Measurements from ENCODE around the gene ACP5. TPM values are rescaled to one million over a fixed set of nuclear protein-coding genes. Genes with fewer than 3 reads are reported as not detected.

Gene ACP5
- total and polyA plus RNA-seq, 2 of the 8 experiments (the other 6 are each of a cell fraction or from before 2014, with no cell fraction given): 9.0 to 14.3 TPM

DNA sequence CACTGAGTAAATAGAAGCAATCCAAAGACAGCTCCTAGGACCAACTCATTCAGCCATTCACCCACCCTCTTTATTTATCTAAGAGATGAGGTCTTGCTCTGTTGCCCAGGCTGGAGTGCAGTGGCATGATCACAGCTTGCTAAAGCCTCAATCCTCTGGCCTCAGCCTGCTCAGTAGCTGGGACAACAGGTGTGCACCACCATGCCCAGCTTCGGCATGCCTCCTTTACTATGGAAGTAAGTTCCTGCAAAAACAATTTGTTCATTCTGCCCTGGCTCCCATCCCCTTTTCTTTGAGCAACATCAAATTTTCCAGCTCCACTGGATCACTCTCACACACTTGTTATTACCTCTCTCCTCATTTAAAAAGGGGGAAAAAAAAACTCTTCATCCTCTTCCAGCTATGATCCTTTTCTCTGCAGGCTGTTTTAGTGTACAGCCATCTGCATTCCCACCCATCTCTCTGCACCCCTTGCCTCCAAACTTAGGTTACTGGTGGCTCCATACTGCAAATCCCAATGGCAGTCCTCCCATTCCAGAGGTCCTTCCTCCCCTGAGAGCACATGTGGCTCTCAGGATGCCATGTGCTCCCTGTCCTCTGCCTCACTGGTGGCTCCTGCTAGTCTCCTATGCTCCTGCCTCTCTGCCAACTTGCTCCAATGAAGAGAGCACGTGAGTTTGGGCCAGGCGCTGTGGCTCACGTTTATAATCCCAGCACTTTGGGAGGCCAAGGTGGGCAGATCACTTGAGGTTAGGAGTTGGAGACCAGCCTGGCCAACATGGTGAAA, 20.6 kb downstream of the ACP5 start (continued):
- TF ChIP-seq, protein P1, sequence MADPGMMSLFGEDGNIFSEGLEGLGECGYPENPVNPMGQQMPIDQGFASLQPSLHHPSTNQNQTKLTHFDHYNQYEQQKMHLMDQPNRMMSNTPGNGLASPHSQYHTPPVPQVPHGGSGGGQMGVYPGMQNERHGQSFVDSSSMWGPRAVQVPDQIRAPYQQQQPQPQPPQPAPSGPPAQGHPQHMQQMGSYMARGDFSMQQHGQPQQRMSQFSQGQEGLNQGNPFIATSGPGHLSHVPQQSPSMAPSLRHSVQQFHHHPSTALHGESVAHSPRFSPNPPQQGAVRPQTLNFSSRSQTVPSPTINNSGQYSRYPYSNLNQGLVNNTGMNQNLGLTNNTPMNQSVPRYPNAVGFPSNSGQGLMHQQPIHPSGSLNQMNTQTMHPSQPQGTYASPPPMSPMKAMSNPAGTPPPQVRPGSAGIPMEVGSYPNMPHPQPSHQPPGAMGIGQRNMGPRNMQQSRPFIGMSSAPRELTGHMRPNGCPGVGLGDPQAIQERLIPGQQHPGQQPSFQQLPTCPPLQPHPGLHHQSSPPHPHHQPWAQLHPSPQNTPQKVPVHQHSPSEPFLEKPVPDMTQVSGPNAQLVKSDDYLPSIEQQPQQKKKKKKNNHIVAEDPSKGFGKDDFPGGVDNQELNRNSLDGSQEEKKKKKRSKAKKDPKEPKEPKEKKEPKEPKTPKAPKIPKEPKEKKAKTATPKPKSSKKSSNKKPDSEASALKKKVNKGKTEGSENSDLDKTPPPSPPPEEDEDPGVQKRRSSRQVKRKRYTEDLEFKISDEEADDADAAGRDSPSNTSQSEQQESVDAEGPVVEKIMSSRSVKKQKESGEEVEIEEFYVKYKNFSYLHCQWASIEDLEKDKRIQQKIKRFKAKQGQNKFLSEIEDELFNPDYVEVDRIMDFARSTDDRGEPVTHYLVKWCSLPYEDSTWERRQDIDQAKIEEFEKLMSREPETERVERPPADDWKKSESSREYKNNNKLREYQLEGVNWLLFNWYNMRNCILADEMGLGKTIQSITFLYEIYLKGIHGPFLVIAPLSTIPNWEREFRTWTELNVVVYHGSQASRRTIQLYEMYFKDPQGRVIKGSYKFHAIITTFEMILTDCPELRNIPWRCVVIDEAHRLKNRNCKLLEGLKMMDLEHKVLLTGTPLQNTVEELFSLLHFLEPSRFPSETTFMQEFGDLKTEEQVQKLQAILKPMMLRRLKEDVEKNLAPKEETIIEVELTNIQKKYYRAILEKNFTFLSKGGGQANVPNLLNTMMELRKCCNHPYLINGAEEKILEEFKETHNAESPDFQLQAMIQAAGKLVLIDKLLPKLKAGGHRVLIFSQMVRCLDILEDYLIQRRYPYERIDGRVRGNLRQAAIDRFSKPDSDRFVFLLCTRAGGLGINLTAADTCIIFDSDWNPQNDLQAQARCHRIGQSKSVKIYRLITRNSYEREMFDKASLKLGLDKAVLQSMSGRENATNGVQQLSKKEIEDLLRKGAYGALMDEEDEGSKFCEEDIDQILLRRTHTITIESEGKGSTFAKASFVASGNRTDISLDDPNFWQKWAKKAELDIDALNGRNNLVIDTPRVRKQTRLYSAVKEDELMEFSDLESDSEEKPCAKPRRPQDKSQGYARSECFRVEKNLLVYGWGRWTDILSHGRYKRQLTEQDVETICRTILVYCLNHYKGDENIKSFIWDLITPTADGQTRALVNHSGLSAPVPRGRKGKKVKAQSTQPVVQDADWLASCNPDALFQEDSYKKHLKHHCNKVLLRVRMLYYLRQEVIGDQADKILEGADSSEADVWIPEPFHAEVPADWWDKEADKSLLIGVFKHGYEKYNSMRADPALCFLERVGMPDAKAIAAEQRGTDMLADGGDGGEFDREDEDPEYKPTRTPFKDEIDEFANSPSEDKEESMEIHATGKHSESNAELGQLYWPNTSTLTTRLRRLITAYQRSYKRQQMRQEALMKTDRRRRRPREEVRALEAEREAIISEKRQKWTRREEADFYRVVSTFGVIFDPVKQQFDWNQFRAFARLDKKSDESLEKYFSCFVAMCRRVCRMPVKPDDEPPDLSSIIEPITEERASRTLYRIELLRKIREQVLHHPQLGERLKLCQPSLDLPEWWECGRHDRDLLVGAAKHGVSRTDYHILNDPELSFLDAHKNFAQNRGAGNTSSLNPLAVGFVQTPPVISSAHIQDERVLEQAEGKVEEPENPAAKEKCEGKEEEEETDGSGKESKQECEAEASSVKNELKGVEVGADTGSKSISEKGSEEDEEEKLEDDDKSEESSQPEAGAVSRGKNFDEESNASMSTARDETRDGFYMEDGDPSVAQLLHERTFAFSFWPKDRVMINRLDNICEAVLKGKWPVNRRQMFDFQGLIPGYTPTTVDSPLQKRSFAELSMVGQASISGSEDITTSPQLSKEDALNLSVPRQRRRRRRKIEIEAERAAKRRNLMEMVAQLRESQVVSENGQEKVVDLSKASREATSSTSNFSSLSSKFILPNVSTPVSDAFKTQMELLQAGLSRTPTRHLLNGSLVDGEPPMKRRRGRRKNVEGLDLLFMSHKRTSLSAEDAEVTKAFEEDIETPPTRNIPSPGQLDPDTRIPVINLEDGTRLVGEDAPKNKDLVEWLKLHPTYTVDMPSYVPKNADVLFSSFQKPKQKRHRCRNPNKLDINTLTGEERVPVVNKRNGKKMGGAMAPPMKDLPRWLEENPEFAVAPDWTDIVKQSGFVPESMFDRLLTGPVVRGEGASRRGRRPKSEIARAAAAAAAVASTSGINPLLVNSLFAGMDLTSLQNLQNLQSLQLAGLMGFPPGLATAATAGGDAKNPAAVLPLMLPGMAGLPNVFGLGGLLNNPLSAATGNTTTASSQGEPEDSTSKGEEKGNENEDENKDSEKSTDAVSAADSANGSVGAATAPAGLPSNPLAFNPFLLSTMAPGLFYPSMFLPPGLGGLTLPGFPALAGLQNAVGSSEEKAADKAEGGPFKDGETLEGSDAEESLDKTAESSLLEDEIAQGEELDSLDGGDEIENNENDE (IDR thresholded peaks at IDR 0.05; ENCODE audit: insufficient replicate concordance, low read length): no peak
- TF ChIP-seq BCL11A (IDR thresholded peaks at IDR 0.05; ENCODE audit: low read depth in 2 of 2, low read length in 2 of 2): no peak
- TF ChIP-seq, protein P2, sequence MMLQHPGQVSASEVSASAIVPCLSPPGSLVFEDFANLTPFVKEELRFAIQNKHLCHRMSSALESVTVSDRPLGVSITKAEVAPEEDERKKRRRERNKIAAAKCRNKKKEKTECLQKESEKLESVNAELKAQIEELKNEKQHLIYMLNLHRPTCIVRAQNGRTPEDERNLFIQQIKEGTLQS (IDR thresholded peaks at IDR 0.05; ENCODE audit: insufficient read depth, low read depth, low read length): no peak
- TF ChIP-seq CTBP2 (IDR thresholded peaks at IDR 0.05; ENCODE audit: borderline replicate concordance, insufficient read depth, insufficient read length, low read length): no peak
- no peak for TF ChIP-seq POLR2A (IDR thresholded peaks at IDR 0.05; ENCODE audit: control extremely low read depth in 1 of 2, low read depth in 2 of 2, low read length in 2 of 2)
- no peak for TF ChIP-seq JUN (IDR thresholded peaks at IDR 0.05; ENCODE audit: low read depth, low read length)
- no peak for TF ChIP-seq SUZ12 (IDR thresholded peaks at IDR 0.05; ENCODE audit: low read length)
- no peak for TF ChIP-seq TBP (IDR thresholded peaks at IDR 0.05; ENCODE audit: low read depth, low read length)
- no peak for TF ChIP-seq KDM4A (IDR thresholded peaks at IDR 0.05; ENCODE audit: low read depth, low read length, severe bottlenecking)
- TF ChIP-seq SP1 (IDR thresholded peaks at IDR 0.05; ENCODE audit: low read depth, low read length): no peak

All from H1 (cell line).